Hepatocyte (in vitro differentiated cells): Measurements from ENCODE around the gene GLI3.

Experiments
- EZH2 ChIP-seq: fragments of 200-600 bp; sonication (generic); IDR thresholded peaks from 2 replicates; pipeline ENCODE4 v1.6.1; 2016; ENCODE audit warnings: antibody characterized with exemption, mild to moderate bottlenecking, borderline replicate concordance
- EZH2phosphoT487 ChIP-seq: fragments of 200-600 bp; sonication (generic); IDR thresholded peaks from one replicate; pipeline ENCODE4 v1.6.1; 2018; ENCODE audit warnings: antibody characterized with exemption, mild to moderate bottlenecking, low read depth, moderate library complexity; ENCODE audit not compliant: unreplicated experiment, severe bottlenecking
- TF ChIP-seq, protein P1 (sequence below): fragments of 200-600 bp; sonication (generic); IDR thresholded peaks from 2 replicates; pipeline ENCODE4 v1.5.1; 2016; ENCODE audit warnings: antibody characterized with exemption, mild to moderate bottlenecking; ENCODE audit not compliant: poor library complexity

DNA sequence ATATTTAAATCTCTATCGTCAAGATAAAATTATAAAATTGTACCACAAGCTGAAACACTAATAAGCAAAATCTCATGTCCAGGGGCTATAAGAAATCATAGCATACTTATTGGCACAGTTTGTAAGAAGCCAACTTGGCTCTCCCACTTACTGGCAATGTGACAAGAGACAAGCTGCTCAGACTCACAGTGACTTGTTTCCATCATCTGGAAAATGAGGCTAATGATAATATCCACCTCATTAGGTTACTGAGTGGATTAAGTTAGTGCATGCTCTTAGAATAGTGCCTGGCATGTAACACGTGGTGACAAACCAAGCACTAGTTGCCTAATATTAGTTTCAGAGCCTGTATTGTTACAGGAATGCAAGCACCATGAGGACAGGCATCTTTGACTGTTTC, 234.4 kb downstream of the GLI3 start:
- TF ChIP-seq, protein P1, sequence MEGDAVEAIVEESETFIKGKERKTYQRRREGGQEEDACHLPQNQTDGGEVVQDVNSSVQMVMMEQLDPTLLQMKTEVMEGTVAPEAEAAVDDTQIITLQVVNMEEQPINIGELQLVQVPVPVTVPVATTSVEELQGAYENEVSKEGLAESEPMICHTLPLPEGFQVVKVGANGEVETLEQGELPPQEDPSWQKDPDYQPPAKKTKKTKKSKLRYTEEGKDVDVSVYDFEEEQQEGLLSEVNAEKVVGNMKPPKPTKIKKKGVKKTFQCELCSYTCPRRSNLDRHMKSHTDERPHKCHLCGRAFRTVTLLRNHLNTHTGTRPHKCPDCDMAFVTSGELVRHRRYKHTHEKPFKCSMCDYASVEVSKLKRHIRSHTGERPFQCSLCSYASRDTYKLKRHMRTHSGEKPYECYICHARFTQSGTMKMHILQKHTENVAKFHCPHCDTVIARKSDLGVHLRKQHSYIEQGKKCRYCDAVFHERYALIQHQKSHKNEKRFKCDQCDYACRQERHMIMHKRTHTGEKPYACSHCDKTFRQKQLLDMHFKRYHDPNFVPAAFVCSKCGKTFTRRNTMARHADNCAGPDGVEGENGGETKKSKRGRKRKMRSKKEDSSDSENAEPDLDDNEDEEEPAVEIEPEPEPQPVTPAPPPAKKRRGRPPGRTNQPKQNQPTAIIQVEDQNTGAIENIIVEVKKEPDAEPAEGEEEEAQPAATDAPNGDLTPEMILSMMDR, result no peak
- TF ChIP-seq EZH2 (no peak), EZH2phosphoT487 (no peak)
